DMS 273 treated with DMSO at 0.1 percent for 48 hours (cell line): ENCODE measurements around the gene IFI27L1.

Source experiments
- DNase-seq: peaks from one replicate; lab custom pipeline; 2025; lab: John Stamatoyannopoulos, UW

IFI27L1 gene

GRCh38 chr14:94079891-94080620, 1.1 kb upstream of the IFI27L1 start:
- DNase-seq = peak; percentile 9

- no peak for DNase-seq
These were observed 293 bp downstream of the IFI27L1 start for GRCh38 chr14:94081386-94081820.

GRCh38 chr14:94087891-94088290, 6.8 kb downstream of the IFI27L1 start:
- DNase-seq = no peak

- DNase-seq = no peak
These were observed 7.4 kb downstream of the IFI27L1 start for GRCh38 chr14:94088516-94088915.

GRCh38 chr14:94089479-94089878, 8.4 kb downstream of the IFI27L1 start:
- no peak for DNase-seq

GRCh38 chr14:94093418-94093817, 12.3 kb downstream of the IFI27L1 start:
- no peak for DNase-seq

GRCh38 chr14:94097091-94097490, 16.0 kb downstream of the IFI27L1 start:
- no peak for DNase-seq

GRCh38 chr14:94098326-94098992, 17.3 kb downstream of the IFI27L1 start:
- no peak for DNase-seq

- DNase-seq = no peak
These were observed 17.9 kb downstream of the IFI27L1 start for GRCh38 chr14:94099006-94099405.

GRCh38 chr14:94100847-94101246, 19.7 kb downstream of the IFI27L1 start:
- DNase-seq = no peak

- no peak for DNase-seq
These were observed 20.6 kb downstream of the IFI27L1 start for GRCh38 chr14:94101748-94102147.

GRCh38 chr14:94102768-94103482, 21.8 kb downstream of the IFI27L1 start:
- DNase-seq = no peak

GRCh38 chr14:94103554-94104150, 22.5 kb downstream of the IFI27L1 start:
- DNase-seq = no peak

- no peak for DNase-seq
These were observed 23.6 kb downstream of the IFI27L1 start for GRCh38 chr14:94104731-94105130.

GRCh38 chr14:94109915-94110250, 28.8 kb downstream of the IFI27L1 start:
- DNase-seq = no peak

- no peak for DNase-seq
These were observed 29.6 kb downstream of the IFI27L1 start, which contains the start of gene IFI27 for GRCh38 chr14:94110552-94111181. IFI27 (plus strand) TSS chr14:94110736.

- no peak for DNase-seq
These were observed 30.4 kb downstream of the IFI27L1 start for GRCh38 chr14:94111276-94112095.

GRCh38 chr14:94112513-94113063, 31.5 kb downstream of the IFI27L1 start:
- no peak for DNase-seq

- no peak for DNase-seq
These were observed 32.0 kb downstream of the IFI27L1 start for GRCh38 chr14:94113073-94113472.

- no peak for DNase-seq
These were observed 32.4 kb downstream of the IFI27L1 start for GRCh38 chr14:94113490-94113889.
